K562 (cell line): ENCODE measurements around the gene SORCS2. TPM values are rescaled to one million over a fixed set of nuclear protein-coding genes. Genes with fewer than 3 reads are reported as not detected.

ENCODE experiments used
- ATAC-seq: fragments of 200-7000 bp; cut with Tn5 transposase; 3 replicates; pipeline ENCODE4 v1.9.1; 2020; ENCODE audit warnings: moderate library complexity
- BruUV-seq: library from RNA; stranded (reverse); fragments of 400-500 nt; replicated peaks from 2 replicates; lab custom pipeline; 2021; lab: Mats Ljungman, UMichigan
- CTCF ChIA-PET: fragments of 300-600 bp; formaldehyde crosslinking; extraction: SDS; loops from one replicate; lab custom pipeline; 2021; ENCODE audit warnings: low intra/inter-chr PET ratio; lab: Yijun Ruan, JAX
- POLR2A ChIA-PET: fragments of 300-600, 350-650 bp; sonication (Branson Sonifier 250); formaldehyde crosslinking; extraction: SDS; loops from one replicate; lab custom pipeline; 2021; ENCODE audit warnings: antibody characterized with exemption, inconsistent platforms; lab: Yijun Ruan, JAX
- DNase-seq, 4 experiments: peaks; one replicate each; pipeline versions ENCODE4 v3.0.0 to v3.0.0-alpha.2; 2011 to 2018; ENCODE audit warnings: low spot score in 3 of 4, mixed read lengths in 3 of 4; ENCODE audit errors: extremely low read depth in 1 of 4
- FAIRE-seq: peaks from 2 replicates; lab custom pipeline; 2011; peaks lifted over from hg19 to GRCh38; lab: Jason Lieb, UNC
- H2AFZ ChIP-seq: 2 replicates; pipeline ENCODE4 v1.6.0; 2011; ENCODE audit warnings: low read depth, low read length, control low read depth, inconsistent platforms
- H3K27ac ChIP-seq: fragments of 200-600 bp; 3 replicates; pipeline ENCODE4 v1.8.0; 2011; ENCODE audit warnings: low read depth, mild to moderate bottlenecking, control low read depth, inconsistent platforms, low read length, moderate library complexity, mixed read lengths; ENCODE audit errors: extremely low read depth
- H3K27me3 ChIP-seq, 2 experiments: fragments of 300-600 bp in 1 of 2; 2 replicates in 1 of 2; 3 replicates in 1 of 2; pipeline versions ENCODE4 v1.6.0 to v1.8.0; 2011; ENCODE audit warnings: inconsistent platforms in 2 of 2, low read length in 2 of 2, mild to moderate bottlenecking in 1 of 2, mixed read lengths in 1 of 2, moderate library complexity in 1 of 2; ENCODE audit not compliant: control insufficient read depth in 2 of 2, insufficient read depth in 2 of 2
- H3K36me3 ChIP-seq: fragments of 300-600 bp; 3 replicates; pipeline ENCODE4 v1.8.0; 2011; ENCODE audit warnings: mild to moderate bottlenecking, low read length, inconsistent platforms; ENCODE audit not compliant: control insufficient read depth, insufficient read depth
- H3K4me1 ChIP-seq, 2 experiments: fragments of 200-600 bp in 1 of 2; replicated peaks in 1 of 2; 2 replicates in 1 of 2; 3 replicates in 1 of 2; pipeline versions ENCODE4 v1.5.1 to v1.8.0; 2011; ENCODE audit warnings: inconsistent platforms in 2 of 2, low read length in 2 of 2, mild to moderate bottlenecking in 1 of 2, mixed read lengths in 1 of 2, moderate library complexity in 1 of 2; ENCODE audit not compliant: control insufficient read depth in 2 of 2, insufficient read depth in 2 of 2
- H3K4me2 ChIP-seq: 2 replicates; pipeline ENCODE4 v1.6.1; 2011; ENCODE audit warnings: low read length, control low read depth, inconsistent platforms, mixed read lengths; ENCODE audit not compliant: insufficient read depth
- H3K4me3 ChIP-seq: fragments of 200-600 bp; sonication (generic), shearing (Covaris generic); 2 replicates; pipeline ENCODE4 v1.5.1; 2016; ENCODE audit warnings: control low read depth, inconsistent platforms
- H3K79me2 ChIP-seq: fragments of 200-600 bp; 3 replicates; pipeline ENCODE4 v1.8.0; 2011; ENCODE audit warnings: low read length, inconsistent platforms; ENCODE audit not compliant: control insufficient read depth, insufficient read depth
- H3K9ac ChIP-seq, 2 experiments: 2 replicates each; pipeline versions ENCODE4 v1.6.0 to v1.6.1; 2011; ENCODE audit warnings: low read depth in 2 of 2, low read length in 2 of 2, control low read depth in 1 of 2, inconsistent platforms in 1 of 2, mild to moderate bottlenecking in 1 of 2, mixed read lengths in 1 of 2; ENCODE audit not compliant: insufficient read depth in 1 of 2
- H3K9me1 ChIP-seq: one replicate; pipeline ENCODE4 v1.6.0; 2011; ENCODE audit warnings: inconsistent platforms, mild to moderate bottlenecking, low read length, moderate library complexity; ENCODE audit not compliant: control insufficient read depth, insufficient read depth
- H3K9me3 ChIP-seq: replicated peaks from 2 replicates; pipeline ENCODE4 v1.5.1; 2011; ENCODE audit warnings: low read depth, low read length, inconsistent platforms; ENCODE audit not compliant: control insufficient read depth, insufficient read depth
- H4K20me1 ChIP-seq: replicated peaks from 2 replicates; pipeline ENCODE4 v1.6.1; 2011; ENCODE audit warnings: low read length, inconsistent platforms, mixed read lengths; ENCODE audit not compliant: control insufficient read depth, insufficient read depth
- CBFA2T3 ChIP-seq: fragments of 450-650 bp; IDR thresholded peaks from 2 replicates; pipeline ENCODE4 v1.6.1; 2017
- EGR1 ChIP-seq: fragments of 450-650 bp; conservative IDR thresholded peaks from 2 replicates; pipeline ENCODE4 v1.6.1; 2017; ENCODE audit warnings: mild to moderate bottlenecking
- KLF13 ChIP-seq: fragments of 450-650 bp; IDR thresholded peaks from 2 replicates; pipeline ENCODE4 v1.6.1; 2016; ENCODE audit warnings: missing genetic modification characterization, low read depth, mild to moderate bottlenecking, missing compliant biosample characterization, moderate library complexity, borderline replicate concordance
- NFRKB ChIP-seq: fragments of 450-650 bp; IDR thresholded peaks from 2 replicates; pipeline ENCODE4 v1.6.1; 2016; ENCODE audit warnings: low read depth
- SMARCC2 ChIP-seq: fragments of 450-650 bp; IDR thresholded peaks from 2 replicates; pipeline ENCODE4 v1.6.1; 2017; ENCODE audit warnings: antibody characterized with exemption, moderate library complexity, mild to moderate bottlenecking, low read depth
- ZNF75A ChIP-seq: fragments of 450-650 bp; formaldehyde crosslinking; IDR thresholded peaks from 2 replicates; pipeline ENCODE4 v1.4.0; 2020; ENCODE audit warnings: mild to moderate bottlenecking
- WGBS: fragments of 100-300 bp; shearing (Covaris generic); methylation state at CpG from one replicate; pipeline ENCODE4 v1.1.6; 2016; ENCODE audit warnings: low coverage, mixed read lengths; ENCODE audit not compliant: insufficient coverage; ENCODE audit errors: missing lambda C conversion rate; 5-methylcytosine and 5-hydroxymethylcytosine counted together
- in situ Hi-C: fragments of 300-500 bp; cut with MboI; formaldehyde crosslinking; loops from 4 replicates; pipeline ENCODE4 v1.15.0; 2018; ENCODE audit warnings: inconsistent platforms, mixed read lengths
- intact Hi-C: fragments of 100-400 bp; cut with micrococcal nuclease; formaldehyde crosslinking; loops from 2 replicates; pipeline ENCODE4 v1.14.2; 2022
- polyA plus RNA-seq, 8 experiments: library from polyadenylated mRNA; depleted of rRNA in 4 of 8; stranded (reverse) in 5 of 8; unstranded in 3 of 8; fragments of >200 nt; fragmentation: Nextera tagmentation in 2 of 8; fragmentation: Illumina TruSeq in 1 of 8; extraction: Ambion mirVana in 2 of 8; extraction: Trizol in 1 of 8; gene quantifications; 2 replicates each; pipeline versions ENCODE4 v1.2.1 to v1.2.3, GENCODE V29; 2011 to 2014; ENCODE audit warnings: inconsistent platforms in 1 of 8, missing spikeins in 1 of 8
- total RNA-seq, 7 experiments: library from RNA; depleted of rRNA in 6 of 7; stranded (reverse); fragments of >200 nt in 6 of 7; fragmentation: Illumina TruSeq in 2 of 7; extraction: Trizol in 2 of 7; gene quantifications; 2 replicates each; pipeline versions ENCODE4 v1.2.1 to v1.2.3, GENCODE V29; 2011 to 2021; ENCODE audit warnings: low replicate concordance in 1 of 7
- TF ChIP-seq, protein P1 (sequence below): fragments of 450-650 bp; IDR thresholded peaks from 2 replicates; pipeline ENCODE4 v1.6.1; 2017; ENCODE audit warnings: antibody characterized with exemption
- TF ChIP-seq, protein P2 (sequence below), 2 experiments: fragments of 450-650 bp in 1 of 2; IDR thresholded peaks; 2 replicates each; pipeline ENCODE4 v1.6.1; 2011 to 2017; ENCODE audit warnings: low read depth in 2 of 2, antibody characterized with exemption in 1 of 2, borderline replicate concordance in 1 of 2, low read length in 1 of 2, mild to moderate bottlenecking in 1 of 2, mixed read lengths in 1 of 2; ENCODE audit not compliant: control insufficient read depth in 1 of 2
- TF ChIP-seq, protein P3 (sequence below): sonication (generic); formaldehyde crosslinking; IDR thresholded peaks from 2 replicates; pipeline ENCODE4 v1.8.0; 2023; ENCODE audit warnings: mild to moderate bottlenecking, missing genetic modification reagents
- TF ChIP-seq, protein P4 (sequence below): sonication (generic); formaldehyde crosslinking; IDR thresholded peaks from 2 replicates; pipeline ENCODE4 v1.8.1; 2023; ENCODE audit warnings: mild to moderate bottlenecking, missing genetic modification reagents

SORCS2 gene
- total and polyA plus RNA-seq, 9 of the 15 experiments (the other 6 are each of a cell fraction or from before 2014, with no cell fraction given), result not detected

GRCh38 chr4:7474320-7474719 is 282.0 kb downstream of the SORCS2 start (continued):
- TF ChIP-seq, protein P1, sequence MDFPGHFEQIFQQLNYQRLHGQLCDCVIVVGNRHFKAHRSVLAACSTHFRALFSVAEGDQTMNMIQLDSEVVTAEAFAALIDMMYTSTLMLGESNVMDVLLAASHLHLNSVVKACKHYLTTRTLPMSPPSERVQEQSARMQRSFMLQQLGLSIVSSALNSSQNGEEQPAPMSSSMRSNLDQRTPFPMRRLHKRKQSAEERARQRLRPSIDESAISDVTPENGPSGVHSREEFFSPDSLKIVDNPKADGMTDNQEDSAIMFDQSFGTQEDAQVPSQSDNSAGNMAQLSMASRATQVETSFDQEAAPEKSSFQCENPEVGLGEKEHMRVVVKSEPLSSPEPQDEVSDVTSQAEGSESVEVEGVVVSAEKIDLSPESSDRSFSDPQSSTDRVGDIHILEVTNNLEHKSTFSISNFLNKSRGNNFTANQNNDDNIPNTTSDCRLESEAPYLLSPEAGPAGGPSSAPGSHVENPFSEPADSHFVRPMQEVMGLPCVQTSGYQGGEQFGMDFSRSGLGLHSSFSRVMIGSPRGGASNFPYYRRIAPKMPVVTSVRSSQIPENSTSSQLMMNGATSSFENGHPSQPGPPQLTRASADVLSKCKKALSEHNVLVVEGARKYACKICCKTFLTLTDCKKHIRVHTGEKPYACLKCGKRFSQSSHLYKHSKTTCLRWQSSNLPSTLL, result no peak
- TF ChIP-seq, protein P2, sequence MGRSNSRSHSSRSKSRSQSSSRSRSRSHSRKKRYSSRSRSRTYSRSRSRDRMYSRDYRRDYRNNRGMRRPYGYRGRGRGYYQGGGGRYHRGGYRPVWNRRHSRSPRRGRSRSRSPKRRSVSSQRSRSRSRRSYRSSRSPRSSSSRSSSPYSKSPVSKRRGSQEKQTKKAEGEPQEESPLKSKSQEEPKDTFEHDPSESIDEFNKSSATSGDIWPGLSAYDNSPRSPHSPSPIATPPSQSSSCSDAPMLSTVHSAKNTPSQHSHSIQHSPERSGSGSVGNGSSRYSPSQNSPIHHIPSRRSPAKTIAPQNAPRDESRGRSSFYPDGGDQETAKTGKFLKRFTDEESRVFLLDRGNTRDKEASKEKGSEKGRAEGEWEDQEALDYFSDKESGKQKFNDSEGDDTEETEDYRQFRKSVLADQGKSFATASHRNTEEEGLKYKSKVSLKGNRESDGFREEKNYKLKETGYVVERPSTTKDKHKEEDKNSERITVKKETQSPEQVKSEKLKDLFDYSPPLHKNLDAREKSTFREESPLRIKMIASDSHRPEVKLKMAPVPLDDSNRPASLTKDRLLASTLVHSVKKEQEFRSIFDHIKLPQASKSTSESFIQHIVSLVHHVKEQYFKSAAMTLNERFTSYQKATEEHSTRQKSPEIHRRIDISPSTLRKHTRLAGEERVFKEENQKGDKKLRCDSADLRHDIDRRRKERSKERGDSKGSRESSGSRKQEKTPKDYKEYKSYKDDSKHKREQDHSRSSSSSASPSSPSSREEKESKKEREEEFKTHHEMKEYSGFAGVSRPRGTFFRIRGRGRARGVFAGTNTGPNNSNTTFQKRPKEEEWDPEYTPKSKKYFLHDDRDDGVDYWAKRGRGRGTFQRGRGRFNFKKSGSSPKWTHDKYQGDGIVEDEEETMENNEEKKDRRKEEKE (IDR thresholded peaks at IDR 0.05; ENCODE audit: borderline replicate concordance in 1 of 2, control insufficient read depth in 1 of 2, low read depth in 2 of 2, low read length in 1 of 2), result no peak
- no peak for TF ChIP-seq NFRKB
- TF ChIP-seq, all 486 proteins: peak for 0

DNA sequence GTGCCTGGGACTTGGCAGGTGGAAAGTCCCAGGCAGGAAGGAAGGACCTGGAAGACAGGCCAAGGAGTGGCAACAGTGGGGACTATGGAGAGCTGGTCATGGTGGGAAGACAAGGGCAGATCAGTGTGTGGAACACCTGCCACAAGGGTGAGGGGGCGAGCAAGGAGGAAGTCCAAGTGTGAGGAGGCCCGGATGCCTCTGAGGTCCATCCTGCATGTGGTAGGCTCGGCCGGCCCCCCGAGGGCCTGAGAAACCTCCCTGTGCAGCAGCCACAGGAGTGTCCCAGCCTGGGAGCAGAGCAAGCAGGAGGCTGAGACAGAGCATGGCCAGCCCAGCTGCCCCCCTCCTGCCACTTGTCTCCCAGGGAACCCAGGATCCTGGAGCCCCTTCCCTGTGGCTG is 282.9 kb downstream of the SORCS2 start:
- intact Hi-C loops, result no loop called here
- Histone ChIP-seq H3K4me3 (no peak overlapping the region), H3K79me2 (no peaks in the 10 kb centered on the region), H3K27me3 (peaks cover 7 to 77% of the 10 kb centered on the region in 2 experiments; a peak in 4 of 5 replicates), H3K9ac (no peak overlapping the region), H4K20me1 (0 out of 2 replicates have a peak, but pooled peaks cover 4% of the 10 kb centered on the region), H3K9me3 (no peaks in the 10 kb centered on the region), H3K36me3 (no peaks in the 10 kb centered on the region), H2AFZ (no peak overlapping the region), H3K9me1 (no peaks in the 10 kb centered on the region), H3K27ac (no peak overlapping the region), H3K4me1 (no peaks in the 10 kb centered on the region), H3K4me2 (no peak overlapping the region)
- no peak for ATAC-seq
- ChIA-PET POLR2A (no interaction called here), CTCF (no interaction called here)
- DNase-seq, result no peak
- in situ Hi-C loops, result no loop called here
- 0% methylated on average over 3 of the region's 5 CpGs for WGBS
- no TSS peak for BruUV-seq
- FAIRE-seq, result no peak
- TF ChIP-seq, protein P3, sequence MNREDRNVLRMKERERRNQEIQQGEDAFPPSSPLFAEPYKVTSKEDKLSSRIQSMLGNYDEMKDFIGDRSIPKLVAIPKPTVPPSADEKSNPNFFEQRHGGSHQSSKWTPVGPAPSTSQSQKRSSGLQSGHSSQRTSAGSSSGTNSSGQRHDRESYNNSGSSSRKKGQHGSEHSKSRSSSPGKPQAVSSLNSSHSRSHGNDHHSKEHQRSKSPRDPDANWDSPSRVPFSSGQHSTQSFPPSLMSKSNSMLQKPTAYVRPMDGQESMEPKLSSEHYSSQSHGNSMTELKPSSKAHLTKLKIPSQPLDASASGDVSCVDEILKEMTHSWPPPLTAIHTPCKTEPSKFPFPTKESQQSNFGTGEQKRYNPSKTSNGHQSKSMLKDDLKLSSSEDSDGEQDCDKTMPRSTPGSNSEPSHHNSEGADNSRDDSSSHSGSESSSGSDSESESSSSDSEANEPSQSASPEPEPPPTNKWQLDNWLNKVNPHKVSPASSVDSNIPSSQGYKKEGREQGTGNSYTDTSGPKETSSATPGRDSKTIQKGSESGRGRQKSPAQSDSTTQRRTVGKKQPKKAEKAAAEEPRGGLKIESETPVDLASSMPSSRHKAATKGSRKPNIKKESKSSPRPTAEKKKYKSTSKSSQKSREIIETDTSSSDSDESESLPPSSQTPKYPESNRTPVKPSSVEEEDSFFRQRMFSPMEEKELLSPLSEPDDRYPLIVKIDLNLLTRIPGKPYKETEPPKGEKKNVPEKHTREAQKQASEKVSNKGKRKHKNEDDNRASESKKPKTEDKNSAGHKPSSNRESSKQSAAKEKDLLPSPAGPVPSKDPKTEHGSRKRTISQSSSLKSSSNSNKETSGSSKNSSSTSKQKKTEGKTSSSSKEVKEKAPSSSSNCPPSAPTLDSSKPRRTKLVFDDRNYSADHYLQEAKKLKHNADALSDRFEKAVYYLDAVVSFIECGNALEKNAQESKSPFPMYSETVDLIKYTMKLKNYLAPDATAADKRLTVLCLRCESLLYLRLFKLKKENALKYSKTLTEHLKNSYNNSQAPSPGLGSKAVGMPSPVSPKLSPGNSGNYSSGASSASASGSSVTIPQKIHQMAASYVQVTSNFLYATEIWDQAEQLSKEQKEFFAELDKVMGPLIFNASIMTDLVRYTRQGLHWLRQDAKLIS (CRISPR knock-in tag), result no peak
- no peak for TF ChIP-seq KLF13 (tag)
- no peak for TF ChIP-seq ZNF75A (CRISPR knock-in tag)
- TF ChIP-seq CBFA2T3, result no peak
- TF ChIP-seq, protein P4, sequence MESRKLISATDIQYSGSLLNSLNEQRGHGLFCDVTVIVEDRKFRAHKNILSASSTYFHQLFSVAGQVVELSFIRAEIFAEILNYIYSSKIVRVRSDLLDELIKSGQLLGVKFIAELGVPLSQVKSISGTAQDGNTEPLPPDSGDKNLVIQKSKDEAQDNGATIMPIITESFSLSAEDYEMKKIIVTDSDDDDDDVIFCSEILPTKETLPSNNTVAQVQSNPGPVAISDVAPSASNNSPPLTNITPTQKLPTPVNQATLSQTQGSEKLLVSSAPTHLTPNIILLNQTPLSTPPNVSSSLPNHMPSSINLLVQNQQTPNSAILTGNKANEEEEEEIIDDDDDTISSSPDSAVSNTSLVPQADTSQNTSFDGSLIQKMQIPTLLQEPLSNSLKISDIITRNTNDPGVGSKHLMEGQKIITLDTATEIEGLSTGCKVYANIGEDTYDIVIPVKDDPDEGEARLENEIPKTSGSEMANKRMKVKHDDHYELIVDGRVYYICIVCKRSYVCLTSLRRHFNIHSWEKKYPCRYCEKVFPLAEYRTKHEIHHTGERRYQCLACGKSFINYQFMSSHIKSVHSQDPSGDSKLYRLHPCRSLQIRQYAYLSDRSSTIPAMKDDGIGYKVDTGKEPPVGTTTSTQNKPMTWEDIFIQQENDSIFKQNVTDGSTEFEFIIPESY (CRISPR knock-in tag), result no peak
- no peak for TF ChIP-seq SMARCC2
- TF ChIP-seq EGR1, result no peak
